Breast epithelium (tissue), 4 donors: ENCODE results near the gene SFRP4. TPM values are rescaled to one million over a fixed set of nuclear protein-coding genes. Genes with fewer than 3 reads are reported as not detected.

Experiments
- DNase-seq, 2 donors: peaks; one replicate each; pipeline ENCODE4 v3.0.0-alpha.2; 2019; ENCODE audit warnings: low spot score in 2 of 2
- H3K27ac ChIP-seq, 2 donors: fragments of 200-600 bp; sonication (generic) in 1 of 2; one replicate each; pipeline ENCODE4 v1.5.1; 2016 to 2019; ENCODE audit warnings: mild to moderate bottlenecking in 1 of 2
- H3K27me3 ChIP-seq, 2 donors: fragments of 200-600 bp; sonication (generic) in 1 of 2; one replicate each; pipeline versions ENCODE4 v1.5.1 to v1.6.0; 2017 to 2019; ENCODE audit warnings: control low read depth in 1 of 2, mild to moderate bottlenecking in 1 of 2
- H3K36me3 ChIP-seq: fragments of 200-600 bp; one replicate; pipeline ENCODE4 v1.5.1; 2019
- H3K4me1 ChIP-seq, 2 donors: fragments of 200-600 bp; sonication (generic); one replicate each; pipeline ENCODE4 v1.5.1; 2016 to 2019; ENCODE audit warnings: control low read depth in 1 of 2
- H3K4me3 ChIP-seq, 3 donors: fragments of 200-600 bp; sonication (generic); 1 replicate in 2 of 3; 2 replicates in 1 of 3; pipeline ENCODE4 v1.5.1; 2016 to 2019; ENCODE audit warnings: mild to moderate bottlenecking in 3 of 3, moderate library complexity in 2 of 3
- H3K9me3 ChIP-seq, 2 donors: fragments of 200-600 bp; sonication (generic) in 1 of 2; one replicate each; pipeline ENCODE4 v1.5.1; 2016 to 2019; ENCODE audit warnings: control low read depth in 1 of 2
- POLR2A ChIP-seq: fragments of 450-650 bp; IDR thresholded peaks from one replicate; pipeline ENCODE4 v1.6.1; 2016; ENCODE audit warnings: antibody characterized with exemption, mild to moderate bottlenecking, moderate library complexity
- POLR2AphosphoS5 ChIP-seq, 3 donors: sonication (generic); formaldehyde crosslinking; IDR thresholded peaks; one replicate each; pipeline ENCODE4 v1.6.1; 2017; ENCODE audit warnings: antibody characterized with exemption in 3 of 3
- intact Hi-C: fragments of 100-400 bp; cut with DNase I; formaldehyde crosslinking; loops from one replicate; pipeline ENCODE4 v1.15.1; 2023; ENCODE audit warnings: low total_unique reads
- total RNA-seq, 3 donors: library from RNA; depleted of rRNA; stranded (reverse); fragments of >200 nt; gene quantifications; one replicate each; pipeline ENCODE4 v1.1.0, GENCODE V29; 2016
- TF ChIP-seq, protein P1 (sequence below), 3 donors: fragments of 450-650 bp; IDR thresholded peaks; one replicate each; pipeline ENCODE4 v1.5.1; 2016 to 2017; ENCODE audit warnings: antibody characterized with exemption in 3 of 3, mild to moderate bottlenecking in 3 of 3, moderate library complexity in 3 of 3

The SFRP4 gene
- total RNA-seq, 3 donors from 2014 or later = 13.3 to 27.2 (median 23.7) TPM

- TF ChIP-seq POLR2AphosphoS5 (IDR thresholded peaks at IDR 0.05) (no peak), POLR2A (no peak)
- TF ChIP-seq, protein P1, sequence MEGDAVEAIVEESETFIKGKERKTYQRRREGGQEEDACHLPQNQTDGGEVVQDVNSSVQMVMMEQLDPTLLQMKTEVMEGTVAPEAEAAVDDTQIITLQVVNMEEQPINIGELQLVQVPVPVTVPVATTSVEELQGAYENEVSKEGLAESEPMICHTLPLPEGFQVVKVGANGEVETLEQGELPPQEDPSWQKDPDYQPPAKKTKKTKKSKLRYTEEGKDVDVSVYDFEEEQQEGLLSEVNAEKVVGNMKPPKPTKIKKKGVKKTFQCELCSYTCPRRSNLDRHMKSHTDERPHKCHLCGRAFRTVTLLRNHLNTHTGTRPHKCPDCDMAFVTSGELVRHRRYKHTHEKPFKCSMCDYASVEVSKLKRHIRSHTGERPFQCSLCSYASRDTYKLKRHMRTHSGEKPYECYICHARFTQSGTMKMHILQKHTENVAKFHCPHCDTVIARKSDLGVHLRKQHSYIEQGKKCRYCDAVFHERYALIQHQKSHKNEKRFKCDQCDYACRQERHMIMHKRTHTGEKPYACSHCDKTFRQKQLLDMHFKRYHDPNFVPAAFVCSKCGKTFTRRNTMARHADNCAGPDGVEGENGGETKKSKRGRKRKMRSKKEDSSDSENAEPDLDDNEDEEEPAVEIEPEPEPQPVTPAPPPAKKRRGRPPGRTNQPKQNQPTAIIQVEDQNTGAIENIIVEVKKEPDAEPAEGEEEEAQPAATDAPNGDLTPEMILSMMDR (IDR thresholded peaks at IDR 0.05) = no peak
- Histone ChIP-seq H3K36me3 (no peaks in the 10 kb centered on the region), H3K9me3 (no peaks in the 10 kb centered on the region), H3K27me3 (peaks cover 0 to 5% of the 10 kb centered on the region in 2 donors), H3K27ac (no peak overlapping the region), H3K4me3 (no peak overlapping the region), H3K4me1 (no peaks in the 10 kb centered on the region)
- intact Hi-C loops = no loop called here
- DNase-seq = no peak
These were observed 34.5 kb downstream of the SFRP4 start for GRCh38 chr7:37882086-37882485.

Other genes starting within 250 kb of the SFRP4 start
- under 1 TPM in 2 of 3 donors, not detected in 1; 0.64 to 0.88 TPM for gene GPR141, start 233.1 kb downstream of the SFRP4 start, total RNA-seq
- not detected for gene NME8, start 68.2 kb downstream of the SFRP4 start, total RNA-seq
- 10 to 100 TPM in 2 of 3 donors, 1 to 10 TPM in 1; 8.2 to 37.8 (median 13.1) TPM for gene EPDR1, start 3.8 kb upstream of the SFRP4 start, total RNA-seq